Measurements from ENCODE around the gene PGK2. TPM values are rescaled to one million over a fixed set of nuclear protein-coding genes. Genes with fewer than 3 reads are reported as not detected.

The PGK2 gene
- total and polyA plus RNA-seq, 2 of the 8 experiments (the other 6 are each of a cell fraction or from before 2014, with no cell fraction given) = not detected

DNA sequence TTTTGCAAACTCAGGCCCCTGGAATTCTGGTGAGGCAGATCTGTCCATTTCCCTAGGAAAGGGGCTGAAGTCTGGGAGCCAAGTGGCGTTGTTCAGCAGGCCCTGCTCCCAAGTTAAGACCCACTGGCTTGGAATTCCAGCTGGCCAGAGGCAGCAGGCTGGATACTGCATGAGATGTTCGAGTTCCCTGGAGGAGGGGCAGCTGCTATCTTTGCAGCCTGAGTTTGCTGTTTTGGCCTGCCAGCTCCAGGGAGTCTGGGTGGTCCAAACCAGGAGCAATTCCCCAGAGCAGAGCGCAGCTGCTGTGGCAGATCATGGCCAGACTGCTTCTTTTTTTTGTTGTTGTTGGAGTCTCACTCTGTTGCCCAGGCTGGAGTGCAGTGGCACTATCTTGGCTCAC, 18.2 kb upstream of the PGK2 start:
- no peaks in the 10 kb centered on the region for H3K9me3 ChIP-seq (ENCODE audit: insufficient read depth in 2 of 2, low read depth in 1 of 2, low read length in 1 of 2)
- no peak overlapping the region for H2BK15ac ChIP-seq (ENCODE audit: low read length)
- H3K36me3 ChIP-seq (ENCODE audit: control insufficient read depth in 2 of 4, insufficient read depth in 4 of 4, low read length in 3 of 4) = no peaks in the 10 kb centered on the region
- H2BK12ac ChIP-seq (ENCODE audit: low read depth, low read length) = no peak overlapping the region
- H2BK20ac ChIP-seq (ENCODE audit: low read length) = no peak overlapping the region
- H3K4me3 ChIP-seq (ENCODE audit: extremely low read depth in 1 of 4, insufficient read depth in 2 of 4, low read depth in 3 of 4, low read length in 4 of 4) = no peak overlapping the region
- no peak overlapping the region for H3K18ac ChIP-seq (ENCODE audit: extremely low read depth, low read length)
- H3K56ac ChIP-seq (replicated peaks; ENCODE audit: insufficient read length, low read depth, low read length) = no peak overlapping the region
- no peak overlapping the region for H4K5ac ChIP-seq (ENCODE audit: insufficient read length, low read depth, low read length)
- H3K23me2 ChIP-seq (ENCODE audit: low read depth, low read length) = no peaks in the 10 kb centered on the region
- no peak overlapping the region for H4K91ac ChIP-seq (replicated peaks; ENCODE audit: insufficient read length, low read length)
- H3K14ac ChIP-seq (ENCODE audit: insufficient read length) = no peak overlapping the region
- no peak overlapping the region for H2BK5ac ChIP-seq (ENCODE audit: low read depth, low read length)
- ChIA-PET POLR2A (ENCODE audit: partially characterized antibody) (no interaction called here), CTCF (ENCODE audit: partially characterized antibody) (interaction anchor here (1.1 kb wide), 1 partner anchor 226 kb away, joined by 3 read pairs; no protein-coding TSS in a partner anchor)
- H4K8ac ChIP-seq (ENCODE audit: extremely low read depth, insufficient read depth, low read length) = peak overlapping the region; percentile 85; the same call in 1 of the 2 replicates
- H3K4ac ChIP-seq (replicated peaks; ENCODE audit: insufficient read length, low read depth, low read length) = no peak overlapping the region
- H2AK5ac ChIP-seq (ENCODE audit: low read depth, low read length) = no peak overlapping the region
- H3K27ac ChIP-seq (ENCODE audit: low read depth, low read length) = no peak overlapping the region
- no peak overlapping the region for H3K9ac ChIP-seq (replicated peaks in 1 of 4; ENCODE audit: extremely low read depth in 1 of 4, low read depth in 3 of 4, low read length in 3 of 4)
- H2AFZ ChIP-seq (ENCODE audit: low read length) = no peak overlapping the region
- no peak overlapping the region for H3K23ac ChIP-seq (ENCODE audit: insufficient read length)
- H3K4me2 ChIP-seq (ENCODE audit: insufficient read depth in 1 of 2, low read depth in 2 of 2, low read length in 2 of 2) = no peak overlapping the region
- DNase-seq (ENCODE audit: low read depth in 1 of 2, low spot score in 2 of 2) = no peak
- no peak for FAIRE-seq
- 90% methylated on average over 3 of the region's 3 CpGs; no CpG with 5 or more reads in 1 of the 2 experiments for WGBS, 2 experiments (ENCODE audit: extremely low coverage in 1 of 2, insufficient coverage in 1 of 2, insufficient read length in 1 of 2, insufficient replicate concordance in 2 of 2, low coverage in 1 of 2, low lambda C conversion rate in 2 of 2, missing lambda C conversion rate in 1 of 2)
- no peaks in the 10 kb centered on the region for H3K79me2 ChIP-seq (ENCODE audit: control insufficient read depth in 1 of 2, insufficient read depth in 2 of 2, low read length in 2 of 2)
- H2BK120ac ChIP-seq (replicated peaks; ENCODE audit: low read depth, low read length) = no peak overlapping the region
- H3K27me3 ChIP-seq (replicated peaks in 1 of 4; ENCODE audit: control insufficient read depth in 3 of 4, extremely low read depth in 1 of 4, insufficient read depth in 3 of 4, low read length in 3 of 4) = no peaks in the 10 kb centered on the region
- no peaks in the 10 kb centered on the region for H3K4me1 ChIP-seq (replicated peaks in 1 of 4; ENCODE audit: control insufficient read depth in 3 of 4, insufficient read depth in 4 of 4, low read length in 3 of 4)
- no peak for TF ChIP-seq RFX5 (IDR thresholded peaks at IDR 0.05; ENCODE audit: borderline replicate concordance, low read depth, low read length)
- TF ChIP-seq YY1 (IDR thresholded peaks at IDR 0.05; ENCODE audit: low read depth, low read length) = no peak
- TF ChIP-seq SIRT6 (IDR thresholded peaks at IDR 0.05; ENCODE audit: low read length) = no peak
- TF ChIP-seq POLR2AphosphoS5 (IDR thresholded peaks at IDR 0.05; ENCODE audit: low read depth, low read length) = no peak
- no peak for TF ChIP-seq BCL11A (IDR thresholded peaks at IDR 0.05; ENCODE audit: low read depth in 2 of 2, low read length in 2 of 2)
- TF ChIP-seq RNF2 (IDR thresholded peaks at IDR 0.05; ENCODE audit: borderline replicate concordance, low read depth, low read length, missing control alignments, poor library complexity, severe bottlenecking) = no peak
- TF ChIP-seq NANOG (IDR thresholded peaks at IDR 0.05; ENCODE audit: insufficient read depth, low read depth, low read length, poor library complexity, severe bottlenecking) = no peak
- TF ChIP-seq HDAC2 (IDR thresholded peaks at IDR 0.05; ENCODE audit: borderline replicate concordance in 1 of 2, low read depth in 2 of 2, low read length in 2 of 2) = no peak
- no peaks in the 10 kb centered on the region for H3K79me1 ChIP-seq (ENCODE audit: low read depth, low read length)
- no peaks in the 10 kb centered on the region for H4K20me1 ChIP-seq (replicated peaks in 1 of 2; ENCODE audit: control insufficient read depth in 1 of 2, insufficient read depth in 2 of 2, low read length in 2 of 2)

Measured in H1 (cell line).